Kidney epithelial cell (primary cell): ENCODE measurements around the gene ZNF92. TPM values are rescaled to one million over a fixed set of nuclear protein-coding genes. Genes with fewer than 3 reads are reported as not detected.

Source experiments
- DNase-seq: peaks from one replicate; pipeline ENCODE4 v3.0.0-alpha.2; 2010; ENCODE audit warnings: low read depth
- H3K27me3 ChIP-seq: 2 replicates; pipeline ENCODE4 v1.6.0; 2011; ENCODE audit warnings: low read length; ENCODE audit not compliant: control insufficient read depth, insufficient read depth
- H3K36me3 ChIP-seq: 2 replicates; pipeline ENCODE4 v1.5.1; 2011; ENCODE audit warnings: low read length; ENCODE audit not compliant: control insufficient read depth, insufficient read depth
- H3K4me3 ChIP-seq: 2 replicates; pipeline ENCODE4 v1.5.1; 2011; ENCODE audit warnings: low read depth, mild to moderate bottlenecking, control low read depth, low read length
- CTCF ChIP-seq: IDR thresholded peaks from 2 replicates; pipeline ENCODE4 v1.5.1; 2011; ENCODE audit warnings: mild to moderate bottlenecking, moderate library complexity, low read length, control low read depth, inconsistent platforms; ENCODE audit not compliant: insufficient read depth, poor library complexity, severe bottlenecking
- total RNA-seq: library from RNA; depleted of rRNA; stranded (reverse); fragments of >200 nt; gene quantifications from 2 replicates; pipeline ENCODE4 v1.2.3, GENCODE V29; 2015

ZNF92 gene
- total RNA-seq, 1 donor from 2014 or later = 13.7 TPM

GRCh38 chr7:65354263-65354662, 19.4 kb upstream of the ZNF92 start:
- Histone ChIP-seq H3K4me3 (no peak overlapping the region), H3K36me3 (no peaks in the 10 kb centered on the region), H3K27me3 (no peaks in the 10 kb centered on the region)
- no peak for TF ChIP-seq CTCF
- no peak for DNase-seq

GRCh38 chr7:65369843-65370242, 3.8 kb upstream of the ZNF92 start:
- TF ChIP-seq CTCF = no peak
- Histone ChIP-seq H3K36me3 (no peaks in the 10 kb centered on the region), H3K4me3 (no peak overlapping the region), H3K27me3 (no peaks in the 10 kb centered on the region)
- no peak for DNase-seq

- H3K4me3 ChIP-seq = no peak overlapping the region
- no peaks in the 10 kb centered on the region for H3K27me3 ChIP-seq
- DNase-seq = no peak
- no peaks in the 10 kb centered on the region for H3K36me3 ChIP-seq
- no peak for TF ChIP-seq CTCF
Observed at GRCh38 chr7:65371468-65371867, 2.2 kb upstream of the ZNF92 start.

GRCh38 chr7:65379318-65379717, 5.7 kb downstream of the ZNF92 start:
- Histone ChIP-seq H3K4me3 (no peak overlapping the region), H3K36me3 (no peaks in the 10 kb centered on the region), H3K27me3 (no peaks in the 10 kb centered on the region)
- DNase-seq = no peak
- TF ChIP-seq CTCF = no peak

GRCh38 chr7:65381742-65382141, 8.1 kb downstream of the ZNF92 start:
- Histone ChIP-seq H3K4me3 (no peak overlapping the region), H3K27me3 (no peaks in the 10 kb centered on the region), H3K36me3 (no peaks in the 10 kb centered on the region)
- no peak for TF ChIP-seq CTCF
- DNase-seq = no peak

- TF ChIP-seq CTCF = no peak
- Histone ChIP-seq H3K36me3 (no peaks in the 10 kb centered on the region), H3K27me3 (no peaks in the 10 kb centered on the region), H3K4me3 (no peak overlapping the region)
- DNase-seq = no peak
Observed at GRCh38 chr7:65382452-65382851, 8.8 kb downstream of the ZNF92 start.
